Breast epithelium (tissue), 3 donors: ENCODE results near the gene CEP295NL.

Experiments used
- POLR2A ChIP-seq: fragments of 450-650 bp; IDR thresholded peaks from one replicate; pipeline ENCODE4 v1.6.1; 2016; ENCODE audit warnings: antibody characterized with exemption, mild to moderate bottlenecking, moderate library complexity
- TF ChIP-seq, protein P1 (sequence below), 3 donors: fragments of 450-650 bp; IDR thresholded peaks; one replicate each; pipeline ENCODE4 v1.5.1; 2016 to 2017; ENCODE audit warnings: antibody characterized with exemption in 3 of 3, mild to moderate bottlenecking in 3 of 3, moderate library complexity in 3 of 3

- TF ChIP-seq POLR2A: no peak
- TF ChIP-seq, protein P1, sequence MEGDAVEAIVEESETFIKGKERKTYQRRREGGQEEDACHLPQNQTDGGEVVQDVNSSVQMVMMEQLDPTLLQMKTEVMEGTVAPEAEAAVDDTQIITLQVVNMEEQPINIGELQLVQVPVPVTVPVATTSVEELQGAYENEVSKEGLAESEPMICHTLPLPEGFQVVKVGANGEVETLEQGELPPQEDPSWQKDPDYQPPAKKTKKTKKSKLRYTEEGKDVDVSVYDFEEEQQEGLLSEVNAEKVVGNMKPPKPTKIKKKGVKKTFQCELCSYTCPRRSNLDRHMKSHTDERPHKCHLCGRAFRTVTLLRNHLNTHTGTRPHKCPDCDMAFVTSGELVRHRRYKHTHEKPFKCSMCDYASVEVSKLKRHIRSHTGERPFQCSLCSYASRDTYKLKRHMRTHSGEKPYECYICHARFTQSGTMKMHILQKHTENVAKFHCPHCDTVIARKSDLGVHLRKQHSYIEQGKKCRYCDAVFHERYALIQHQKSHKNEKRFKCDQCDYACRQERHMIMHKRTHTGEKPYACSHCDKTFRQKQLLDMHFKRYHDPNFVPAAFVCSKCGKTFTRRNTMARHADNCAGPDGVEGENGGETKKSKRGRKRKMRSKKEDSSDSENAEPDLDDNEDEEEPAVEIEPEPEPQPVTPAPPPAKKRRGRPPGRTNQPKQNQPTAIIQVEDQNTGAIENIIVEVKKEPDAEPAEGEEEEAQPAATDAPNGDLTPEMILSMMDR (IDR thresholded peaks at IDR 0.05): no peak
Measured at GRCh38 chr17:78944026-78944425, 41.0 kb upstream of the CEP295NL start.
